ENCODE data around the gene TFDP3. TPM values are rescaled to one million over a fixed set of nuclear protein-coding genes. Genes with fewer than 3 reads are reported as not detected.

The TFDP3 gene
- total RNA-seq, 4 donors from 2014 or later: not detected

- H3K27ac ChIP-seq: no peak overlapping the region
- no peaks in the 10 kb centered on the region for H3K9me3 ChIP-seq
- no peaks in the 10 kb centered on the region for H3K4me1 ChIP-seq
- no peak for DNase-seq
- intact Hi-C loops (cut with DNase I; ENCODE audit: low total_unique reads): no loop called here
- no peaks in the 10 kb centered on the region for H3K36me3 ChIP-seq
- H3K27me3 ChIP-seq: no peaks in the 10 kb centered on the region
- no peak for ATAC-seq
- TF ChIP-seq POLR2A (IDR thresholded peaks at IDR 0.05): no peak
- TF ChIP-seq CTCF (IDR thresholded peaks at IDR 0.05 in 4 of 5, conservative IDR thresholded peaks at IDR 0.05 in 1 of 5): no peak
- H3K4me3 ChIP-seq: no peak overlapping the region
- in situ Hi-C loops (cut with MboI; ENCODE audit: low sequenced_read_pairs in 4 of 4): no loop called here
These were observed 2.4 kb downstream of the TFDP3 start for GRCh38 chrX:133215747-133216146.

GRCh38 chrX:133215017-133215416, 3.1 kb downstream of the TFDP3 start:
- no peak overlapping the region for H3K27ac ChIP-seq
- ATAC-seq (no peak), DNase-seq (no peak)
- no peak for TF ChIP-seq CTCF (IDR thresholded peaks at IDR 0.05 in 4 of 5, conservative IDR thresholded peaks at IDR 0.05 in 1 of 5)
- no peak for TF ChIP-seq POLR2A (IDR thresholded peaks at IDR 0.05)
- intact Hi-C loops (cut with DNase I; ENCODE audit: low total_unique reads) (no loop called here), in situ Hi-C loops (cut with MboI; ENCODE audit: low sequenced_read_pairs in 4 of 4) (no loop called here)
- no peaks in the 10 kb centered on the region for H3K27me3 ChIP-seq
- no peaks in the 10 kb centered on the region for H3K36me3 ChIP-seq
- H3K4me3 ChIP-seq: no peak overlapping the region
- no peaks in the 10 kb centered on the region for H3K4me1 ChIP-seq
- H3K9me3 ChIP-seq: no peaks in the 10 kb centered on the region

GRCh38 chrX:133214301-133214700, 3.9 kb downstream of the TFDP3 start:
- TF ChIP-seq CTCF (IDR thresholded peaks at IDR 0.05 in 4 of 5, conservative IDR thresholded peaks at IDR 0.05 in 1 of 5): no peak
- no peak for TF ChIP-seq POLR2A (IDR thresholded peaks at IDR 0.05)
- DNase-seq: no peak
- H3K4me1 ChIP-seq: no peaks in the 10 kb centered on the region
- no peaks in the 10 kb centered on the region for H3K9me3 ChIP-seq
- no peak overlapping the region for H3K4me3 ChIP-seq
- H3K36me3 ChIP-seq: no peaks in the 10 kb centered on the region
- no peaks in the 10 kb centered on the region for H3K27me3 ChIP-seq
- ATAC-seq: no peak
- in situ Hi-C loops (cut with MboI; ENCODE audit: low sequenced_read_pairs in 4 of 4): no loop called here
- intact Hi-C loops (cut with DNase I; ENCODE audit: low total_unique reads): no loop called here
- H3K27ac ChIP-seq: no peak overlapping the region

GRCh38 chrX:133213117-133213516, 5.0 kb downstream of the TFDP3 start:
- Histone ChIP-seq H3K9me3 (no peaks in the 10 kb centered on the region), H3K27ac (no peak overlapping the region), H3K36me3 (no peaks in the 10 kb centered on the region), H3K4me1 (no peaks in the 10 kb centered on the region), H3K27me3 (no peaks in the 10 kb centered on the region), H3K4me3 (no peak overlapping the region)
- ATAC-seq: no peak
- no peak for DNase-seq
- in situ Hi-C loops (cut with MboI; ENCODE audit: low sequenced_read_pairs in 4 of 4): no loop called here
- intact Hi-C loops (cut with DNase I; ENCODE audit: low total_unique reads): no loop called here
- no peak for TF ChIP-seq CTCF (IDR thresholded peaks at IDR 0.05 in 4 of 5, conservative IDR thresholded peaks at IDR 0.05 in 1 of 5)
- TF ChIP-seq POLR2A (IDR thresholded peaks at IDR 0.05): no peak

- intact Hi-C loops (cut with DNase I; ENCODE audit: low total_unique reads): no loop called here
- TF ChIP-seq CTCF (IDR thresholded peaks at IDR 0.05 in 4 of 5, conservative IDR thresholded peaks at IDR 0.05 in 1 of 5) (no peak), POLR2A (IDR thresholded peaks at IDR 0.05) (no peak)
- Histone ChIP-seq H3K27ac (no peak overlapping the region), H3K4me3 (no peak overlapping the region), H3K36me3 (no peaks in the 10 kb centered on the region), H3K27me3 (no peaks in the 10 kb centered on the region), H3K9me3 (no peaks in the 10 kb centered on the region), H3K4me1 (no peaks in the 10 kb centered on the region)
- ATAC-seq (no peak), DNase-seq (no peak)
- in situ Hi-C loops (cut with MboI; ENCODE audit: low sequenced_read_pairs in 4 of 4): no loop called here
These were observed 10.4 kb downstream of the TFDP3 start for GRCh38 chrX:133207751-133208150.
